ENCODE data around the gene EDNRA.
"Not testable (repeated sequence)": the region's sequence is repeated elsewhere in the genome, so short reads cannot be mapped to it uniquely, and the experiment has no call there.

The EDNRA gene

GRCh38 chr4:147480891-147481576 lies at the start of gene EDNRA:
TSS of gene EDNRA (plus strand) at chr4:147481097. CDS start at chr4:147485682, 4,585 bp downstream.
- no peak for DNase-seq

- DNase-seq = not testable (repeated sequence)
Measured at GRCh38 chr4:147434370-147434769, 46.5 kb upstream of the EDNRA start.

GRCh38 chr4:147440442-147440841 lies 40.5 kb upstream of the EDNRA start:
- DNase-seq = no peak

- DNase-seq = no peak
Measured at GRCh38 chr4:147447786-147448185, 33.1 kb upstream of the EDNRA start.

- no peak for DNase-seq
Measured at GRCh38 chr4:147453561-147454141, 27.2 kb upstream of the EDNRA start.

- no peak for DNase-seq
Measured at GRCh38 chr4:147456706-147457105, 24.2 kb upstream of the EDNRA start.

GRCh38 chr4:147461161-147461560 lies 19.7 kb upstream of the EDNRA start:
- no peak for DNase-seq

- no peak for DNase-seq
Measured at GRCh38 chr4:147463065-147463464, 17.8 kb upstream of the EDNRA start.

GRCh38 chr4:147465461-147465860 lies 15.4 kb upstream of the EDNRA start:
- DNase-seq = no peak

- DNase-seq = no peak
Measured at GRCh38 chr4:147477439-147477838, 3.5 kb upstream of the EDNRA start.

GRCh38 chr4:147479376-147479775 lies 1.5 kb upstream of the EDNRA start:
- DNase-seq = no peak

GRCh38 chr4:147479786-147480185 lies 1.1 kb upstream of the EDNRA start:
- no peak for DNase-seq

- DNase-seq = no peak
Measured at GRCh38 chr4:147480502-147480890, 401 bp upstream of the EDNRA start.

- DNase-seq = no peak
Measured at GRCh38 chr4:147481577-147482109, 746 bp downstream of the EDNRA start.

- no peak for DNase-seq
Measured at GRCh38 chr4:147482281-147482680, 1.4 kb downstream of the EDNRA start.

- DNase-seq = no peak
Measured at GRCh38 chr4:147485167-147485566, 4.3 kb downstream of the EDNRA start.

- DNase-seq = no peak
Measured at GRCh38 chr4:147487616-147488015, 6.7 kb downstream of the EDNRA start.

- DNase-seq = no peak
Measured at GRCh38 chr4:147488556-147488955, 7.7 kb downstream of the EDNRA start.

- no peak for DNase-seq
Measured at GRCh38 chr4:147491086-147491485, 10.2 kb downstream of the EDNRA start.

GRCh38 chr4:147492306-147492705 lies 11.4 kb downstream of the EDNRA start:
- DNase-seq = no peak

GRCh38 chr4:147492761-147493160 lies 11.9 kb downstream of the EDNRA start:
- no peak for DNase-seq

GRCh38 chr4:147493307-147493706 lies 12.4 kb downstream of the EDNRA start:
- DNase-seq = no peak

- DNase-seq = no peak
Measured at GRCh38 chr4:147494301-147494700, 13.4 kb downstream of the EDNRA start.

- DNase-seq = no peak
Measured at GRCh38 chr4:147496500-147496899, 15.6 kb downstream of the EDNRA start.
